Measurements from ENCODE around the gene ENPP6. TPM values are rescaled to one million over a fixed set of nuclear protein-coding genes. Genes with fewer than 3 reads are reported as not detected.
"Not testable (repeated sequence)": the region's sequence is repeated elsewhere in the genome, so short reads cannot be mapped to it uniquely, and the experiment has no call there.

The ENPP6 gene
- total and polyA plus RNA-seq, 2 donors = 1.1 to 2.0 TPM

GRCh38 chr4:184053434-184053833, 164.2 kb downstream of the ENPP6 start:
- no peak overlapping the region for H3K27ac ChIP-seq (ENCODE audit: low read depth in 1 of 2, low read length in 1 of 2)
- no peaks in the 10 kb centered on the region for H3K9me3 ChIP-seq (ENCODE audit: control insufficient read depth in 2 of 2, insufficient read depth in 1 of 2, low read length in 1 of 2)
- H3K4me3 ChIP-seq (ENCODE audit: low read length in 2 of 2) = no peak overlapping the region
- no peaks in the 10 kb centered on the region for H3K36me3 ChIP-seq (ENCODE audit: control insufficient read depth in 2 of 2, insufficient read depth in 2 of 2, low read length in 1 of 2)
- 92% methylated on average over 5 of the region's 5 CpGs for WGBS
- H3K4me1 ChIP-seq (ENCODE audit: control insufficient read depth in 2 of 2, insufficient read depth in 2 of 2, low read length in 2 of 2) = no peaks in the 10 kb centered on the region
- H3K27me3 ChIP-seq (ENCODE audit: control insufficient read depth in 2 of 2, insufficient read depth in 1 of 2, low read length in 1 of 2) = no peaks in the 10 kb centered on the region
- no peak for DNase-seq (ENCODE audit: low read depth in 6 of 9, low spot score in 9 of 9)

GRCh38 chr4:184052616-184053015, 165.1 kb downstream of the ENPP6 start:
- no peak overlapping the region for H3K4me3 ChIP-seq (ENCODE audit: low read length in 2 of 2)
- DNase-seq (ENCODE audit: low read depth in 6 of 9, low spot score in 9 of 9) = no peak
- no peaks in the 10 kb centered on the region for H3K4me1 ChIP-seq (ENCODE audit: control insufficient read depth in 2 of 2, insufficient read depth in 2 of 2, low read length in 2 of 2)
- no peaks in the 10 kb centered on the region for H3K36me3 ChIP-seq (ENCODE audit: control insufficient read depth in 2 of 2, insufficient read depth in 2 of 2, low read length in 1 of 2)
- H3K27me3 ChIP-seq (ENCODE audit: control insufficient read depth in 2 of 2, insufficient read depth in 1 of 2, low read length in 1 of 2) = no peaks in the 10 kb centered on the region
- WGBS = 91% methylated on average over 2 of the region's 2 CpGs
- no peak overlapping the region for H3K27ac ChIP-seq (ENCODE audit: low read depth in 1 of 2, low read length in 1 of 2)
- H3K9me3 ChIP-seq (ENCODE audit: control insufficient read depth in 2 of 2, insufficient read depth in 1 of 2, low read length in 1 of 2) = no peaks in the 10 kb centered on the region

GRCh38 chr4:184051262-184051661, 166.4 kb downstream of the ENPP6 start:
- DNase-seq (ENCODE audit: low read depth in 6 of 9, low spot score in 9 of 9); H3K27ac ChIP-seq (ENCODE audit: low read depth in 1 of 2, low read length in 1 of 2); H3K36me3 ChIP-seq (ENCODE audit: control insufficient read depth in 2 of 2, insufficient read depth in 2 of 2, low read length in 1 of 2); H3K9me3 ChIP-seq (ENCODE audit: control insufficient read depth in 2 of 2, insufficient read depth in 1 of 2, low read length in 1 of 2); H3K4me1 ChIP-seq (ENCODE audit: control insufficient read depth in 2 of 2, insufficient read depth in 2 of 2, low read length in 2 of 2); H3K4me3 ChIP-seq (ENCODE audit: low read length in 2 of 2); H3K27me3 ChIP-seq (ENCODE audit: control insufficient read depth in 2 of 2, insufficient read depth in 1 of 2, low read length in 1 of 2): not testable (repeated sequence)
- WGBS = 98% methylated on average over 4 of the region's 4 CpGs

GRCh38 chr4:184046148-184046547, 171.5 kb downstream of the ENPP6 start:
- DNase-seq (ENCODE audit: low read depth in 6 of 9, low spot score in 9 of 9) = no peak
- whole genome bisulfite sequencing = 94% methylated on average over 1 of the region's 1 CpG
- no peak overlapping the region for H3K4me3 ChIP-seq (ENCODE audit: low read length in 2 of 2)
- H3K27me3 ChIP-seq (ENCODE audit: control insufficient read depth in 2 of 2, insufficient read depth in 1 of 2, low read length in 1 of 2) = no peaks in the 10 kb centered on the region
- no peaks in the 10 kb centered on the region for H3K36me3 ChIP-seq (ENCODE audit: control insufficient read depth in 2 of 2, insufficient read depth in 2 of 2, low read length in 1 of 2)
- no peak overlapping the region for H3K27ac ChIP-seq (ENCODE audit: low read depth in 1 of 2, low read length in 1 of 2)
- no peaks in the 10 kb centered on the region for H3K4me1 ChIP-seq (ENCODE audit: control insufficient read depth in 2 of 2, insufficient read depth in 2 of 2, low read length in 2 of 2)
- H3K9me3 ChIP-seq (ENCODE audit: control insufficient read depth in 2 of 2, insufficient read depth in 1 of 2, low read length in 1 of 2) = no peaks in the 10 kb centered on the region

- 96% methylated on average over 10 of the region's 10 CpGs for WGBS
- H3K4me3 ChIP-seq (ENCODE audit: low read length in 2 of 2) = no peak overlapping the region
- DNase-seq (ENCODE audit: low read depth in 6 of 9, low spot score in 9 of 9) = no peak
Observed at GRCh38 chr4:184041156-184041555, 176.5 kb downstream of the ENPP6 start.

GRCh38 chr4:184039963-184040383, 177.7 kb downstream of the ENPP6 start:
- H3K4me1 ChIP-seq (ENCODE audit: control insufficient read depth in 2 of 2, insufficient read depth in 2 of 2, low read length in 2 of 2) = peaks cover 3 to 21% of the 10 kb centered on the region in 2 donors
- peak overlapping the region; percentile 67 to 80 for H3K27ac ChIP-seq (ENCODE audit: low read depth in 1 of 2, low read length in 1 of 2)
- H3K27me3 ChIP-seq (ENCODE audit: control insufficient read depth in 2 of 2, insufficient read depth in 1 of 2, low read length in 1 of 2) = peaks cover 0 to 2% of the 10 kb centered on the region in 2 donors
- peaks cover 0 to 5% of the 10 kb centered on the region in 2 donors for H3K9me3 ChIP-seq (ENCODE audit: control insufficient read depth in 2 of 2, insufficient read depth in 1 of 2, low read length in 1 of 2)
- peak overlapping the region; percentile 55 to 57 for H3K4me3 ChIP-seq (ENCODE audit: low read length in 2 of 2)
- no peaks in the 10 kb centered on the region for H3K36me3 ChIP-seq (ENCODE audit: control insufficient read depth in 2 of 2, insufficient read depth in 2 of 2, low read length in 1 of 2)
- 16% methylated on average over 22 of the region's 22 CpGs for WGBS
- DNase-seq (ENCODE audit: low read depth in 6 of 9, low spot score in 9 of 9) = peak in 8 of 9 donors; percentile 22 to 81 (median 50)

More at GRCh38 chr4:184041156-184041555, 176.5 kb downstream of the ENPP6 start:
- Histone ChIP-seq H3K4me1 (ENCODE audit: control insufficient read depth in 2 of 2, insufficient read depth in 2 of 2, low read length in 2 of 2) (peaks cover 3 to 21% of the 10 kb centered on the region in 2 donors), H3K27ac (ENCODE audit: low read depth in 1 of 2, low read length in 1 of 2) (no peak overlapping the region), H3K27me3 (ENCODE audit: control insufficient read depth in 2 of 2, insufficient read depth in 1 of 2, low read length in 1 of 2) (peaks cover 0 to 2% of the 10 kb centered on the region in 2 donors), H3K9me3 (ENCODE audit: control insufficient read depth in 2 of 2, insufficient read depth in 1 of 2, low read length in 1 of 2) (peaks cover 0 to 5% of the 10 kb centered on the region in 2 donors), H3K36me3 (ENCODE audit: control insufficient read depth in 2 of 2, insufficient read depth in 2 of 2, low read length in 1 of 2) (no peaks in the 10 kb centered on the region)
